A673 (cell line): ENCODE data around the gene DMXL2.

Source experiments
- EZH2 ChIP-seq: fragments of 200-600 bp; sonication (generic); IDR thresholded peaks from 2 replicates; pipeline ENCODE4 v1.6.1; 2017; ENCODE audit warnings: borderline replicate concordance, low read depth, mild to moderate bottlenecking, mixed read lengths, antibody characterized with exemption, low read length; ENCODE audit not compliant: poor library complexity, severe bottlenecking
- TF ChIP-seq, protein P1 (sequence below): fragments of 300-800, 200-600 bp; sonication (generic); conservative IDR thresholded peaks from 2 replicates; pipeline ENCODE4 v1.5.1; 2017; ENCODE audit warnings: low read depth, mild to moderate bottlenecking, antibody characterized with exemption, low read length, moderate library complexity, mixed read lengths

DNA sequence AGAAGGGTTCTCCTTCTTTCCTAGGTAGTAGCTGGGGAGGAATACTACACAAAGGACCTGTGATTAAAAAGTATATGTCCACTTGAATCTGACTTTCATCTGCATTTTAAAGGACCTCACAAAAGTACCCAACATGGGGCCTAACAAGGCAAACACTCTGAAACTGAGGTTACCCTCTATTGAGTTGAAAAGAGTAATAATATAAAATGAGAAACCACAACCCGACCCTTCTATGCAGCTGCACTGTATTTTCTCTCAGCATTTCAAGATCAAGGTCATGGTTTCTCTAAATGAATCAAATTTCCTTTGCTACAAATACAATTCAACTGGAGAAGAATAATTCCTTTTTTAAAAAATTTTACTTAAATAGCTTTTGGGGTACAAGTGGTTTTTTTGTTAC, 106.3 kb downstream of the DMXL2 start:
- TF ChIP-seq, protein P1, sequence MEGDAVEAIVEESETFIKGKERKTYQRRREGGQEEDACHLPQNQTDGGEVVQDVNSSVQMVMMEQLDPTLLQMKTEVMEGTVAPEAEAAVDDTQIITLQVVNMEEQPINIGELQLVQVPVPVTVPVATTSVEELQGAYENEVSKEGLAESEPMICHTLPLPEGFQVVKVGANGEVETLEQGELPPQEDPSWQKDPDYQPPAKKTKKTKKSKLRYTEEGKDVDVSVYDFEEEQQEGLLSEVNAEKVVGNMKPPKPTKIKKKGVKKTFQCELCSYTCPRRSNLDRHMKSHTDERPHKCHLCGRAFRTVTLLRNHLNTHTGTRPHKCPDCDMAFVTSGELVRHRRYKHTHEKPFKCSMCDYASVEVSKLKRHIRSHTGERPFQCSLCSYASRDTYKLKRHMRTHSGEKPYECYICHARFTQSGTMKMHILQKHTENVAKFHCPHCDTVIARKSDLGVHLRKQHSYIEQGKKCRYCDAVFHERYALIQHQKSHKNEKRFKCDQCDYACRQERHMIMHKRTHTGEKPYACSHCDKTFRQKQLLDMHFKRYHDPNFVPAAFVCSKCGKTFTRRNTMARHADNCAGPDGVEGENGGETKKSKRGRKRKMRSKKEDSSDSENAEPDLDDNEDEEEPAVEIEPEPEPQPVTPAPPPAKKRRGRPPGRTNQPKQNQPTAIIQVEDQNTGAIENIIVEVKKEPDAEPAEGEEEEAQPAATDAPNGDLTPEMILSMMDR, result no peak
- no peak for TF ChIP-seq EZH2
